Measurements from ENCODE around the gene TMEM132A.

Gene TMEM132A

DNA sequence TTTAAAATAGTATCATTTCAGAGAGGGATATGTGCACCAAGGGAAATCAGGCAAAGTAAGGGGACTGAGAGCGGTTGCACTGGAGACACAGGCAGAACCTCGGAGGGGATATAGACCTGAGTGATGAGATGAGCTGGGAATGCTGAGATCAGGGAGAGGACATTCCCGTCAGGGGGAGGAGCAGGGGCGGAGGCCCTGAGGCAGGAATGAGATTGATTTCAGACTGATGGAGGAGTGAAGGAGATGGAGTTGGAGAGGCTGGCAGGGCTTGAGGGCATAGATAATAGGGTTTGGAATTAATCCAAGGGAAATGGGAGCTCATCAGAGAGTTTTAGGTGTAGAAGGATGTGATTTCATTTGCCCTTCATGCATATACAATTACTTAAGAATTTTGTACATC lies 60.4 kb downstream of the TMEM132A start:
- H3K4me3 ChIP-seq (ENCODE audit: low read depth in 1 of 2, low read length in 2 of 2), result no peak overlapping the region
- H3K27ac ChIP-seq (ENCODE audit: low read length), result no peak overlapping the region
- no peaks in the 10 kb centered on the region for H3K27me3 ChIP-seq (ENCODE audit: low read depth, low read length)
- no peaks in the 10 kb centered on the region for H3K9me3 ChIP-seq (ENCODE audit: control insufficient read depth in 1 of 2, low read length in 2 of 2)
- H3K36me3 ChIP-seq (ENCODE audit: control insufficient read depth in 1 of 2, insufficient read depth in 2 of 2, low read length in 2 of 2), result no peaks in the 10 kb centered on the region
- no peaks in the 10 kb centered on the region for H3K4me1 ChIP-seq (ENCODE audit: control insufficient read depth in 1 of 2, insufficient read depth in 2 of 2, low read length in 2 of 2)

DNA sequence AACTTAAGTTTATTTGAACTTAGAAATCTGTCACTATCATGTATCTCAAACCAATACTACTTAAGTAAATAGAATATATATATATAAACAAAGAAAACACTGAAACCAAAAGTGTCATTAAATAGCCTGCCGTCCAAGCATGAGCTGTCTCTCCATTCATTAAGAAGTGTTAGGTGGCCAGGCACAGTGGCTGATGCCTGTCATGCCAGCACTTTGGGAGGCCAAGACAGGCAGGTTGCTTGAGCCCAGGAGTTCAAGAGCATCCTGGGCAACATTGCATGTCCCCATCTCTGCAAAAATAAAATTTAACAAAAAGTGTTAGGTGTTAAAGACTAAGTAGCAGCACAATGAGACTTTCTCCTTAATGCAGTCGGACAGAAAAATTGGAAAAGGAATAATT lies 61.2 kb downstream of the TMEM132A start:
- Histone ChIP-seq H3K4me1 (ENCODE audit: control insufficient read depth in 1 of 2, insufficient read depth in 2 of 2, low read length in 2 of 2) (no peaks in the 10 kb centered on the region), H3K27me3 (ENCODE audit: low read depth, low read length) (no peaks in the 10 kb centered on the region), H3K27ac (ENCODE audit: low read length) (no peak overlapping the region), H3K9me3 (ENCODE audit: control insufficient read depth in 1 of 2, low read length in 2 of 2) (no peaks in the 10 kb centered on the region), H3K36me3 (ENCODE audit: control insufficient read depth in 1 of 2, insufficient read depth in 2 of 2, low read length in 2 of 2) (no peaks in the 10 kb centered on the region), H3K4me3 (ENCODE audit: low read depth in 1 of 2, low read length in 2 of 2) (no peak overlapping the region)

DNA sequence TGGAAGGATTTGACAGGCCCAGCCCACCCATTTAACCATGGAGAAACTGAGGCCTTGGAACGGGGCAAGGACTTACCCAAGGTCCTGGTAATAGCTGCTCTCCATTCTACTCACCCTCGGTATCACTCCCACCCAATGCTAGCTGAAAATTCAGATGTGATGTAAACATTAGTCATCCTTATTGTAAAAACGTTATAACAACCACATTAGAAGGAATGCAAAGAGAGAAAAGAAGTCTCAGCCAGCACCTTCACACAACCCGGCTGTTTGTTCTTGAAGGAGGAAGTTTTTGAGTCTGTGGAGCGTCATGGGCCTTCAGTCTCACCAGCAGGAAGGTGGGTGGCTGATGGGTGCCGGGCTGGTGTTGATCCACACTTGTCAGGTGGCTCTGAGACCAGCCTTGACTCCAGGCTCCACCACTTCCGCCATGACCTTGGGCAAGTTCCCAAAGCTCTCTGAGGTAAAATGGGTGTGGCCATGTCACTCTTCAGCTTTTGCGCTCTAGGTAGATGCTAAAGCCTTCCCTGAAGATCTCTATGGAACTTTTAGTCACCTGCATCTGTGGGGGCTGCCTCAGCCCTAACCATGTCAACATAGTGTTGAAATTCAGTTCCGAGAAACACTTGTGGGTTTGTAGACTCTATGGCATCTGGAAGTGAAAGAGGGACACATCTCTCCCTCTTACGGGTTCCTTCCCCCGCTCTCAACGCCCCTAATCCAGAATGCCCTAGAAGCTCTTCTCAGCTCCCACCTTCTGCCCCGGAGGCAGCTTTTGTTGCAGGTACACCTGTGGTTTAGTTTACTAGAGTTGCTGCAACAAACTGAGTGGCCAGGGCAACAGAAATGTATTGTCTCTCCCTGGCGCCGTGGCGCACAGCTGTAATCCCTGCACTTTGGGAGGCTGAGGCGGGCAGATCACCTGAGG lies 62.0 kb downstream of the TMEM132A start:
- Histone ChIP-seq H3K4me3 (ENCODE audit: low read depth in 1 of 2, low read length in 2 of 2) (peak overlapping the region in 1 of 2 donors; percentile 21), H3K27me3 (ENCODE audit: low read depth, low read length) (no peaks in the 10 kb centered on the region), H3K9me3 (ENCODE audit: control insufficient read depth in 1 of 2, low read length in 2 of 2) (no peaks in the 10 kb centered on the region), H3K4me1 (ENCODE audit: control insufficient read depth in 1 of 2, insufficient read depth in 2 of 2, low read length in 2 of 2) (no peaks in the 10 kb centered on the region), H3K36me3 (ENCODE audit: control insufficient read depth in 1 of 2, insufficient read depth in 2 of 2, low read length in 2 of 2) (no peaks in the 10 kb centered on the region), H3K27ac (ENCODE audit: low read length) (no peak overlapping the region)

Measured in muscle layer of duodenum (tissue), 2 donors.